Activated CD4-positive, alpha-beta T cell treated with anti-CD3 and anti-CD28 coated beads, Interleukin-2, amount 10 ng/mL, durations not matched to agents 24 days and 14 days (primary cell): ENCODE results near the gene LAMC2. TPM values are rescaled to one million over a fixed set of nuclear protein-coding genes. Genes with fewer than 3 reads are reported as not detected.
A peak's percentile ranks its signal among the peaks of the same experiment; 100 is the strongest.

Experiments used
- DNase-seq: peaks from one replicate; pipeline ENCODE4 v3.0.0; 2022
- H3K27ac Mint-ChIP-seq: one replicate; pipeline ENCODE4 v1.8.0; 2022; ENCODE audit warnings: mild to moderate bottlenecking, mixed read lengths
- H3K27me3 Mint-ChIP-seq: one replicate; pipeline ENCODE4 v1.8.0; 2022; ENCODE audit warnings: mixed read lengths
- H3K36me3 Mint-ChIP-seq: one replicate; pipeline ENCODE4 v1.8.0; 2022; ENCODE audit warnings: low read depth, mild to moderate bottlenecking, mixed read lengths
- H3K4me1 Mint-ChIP-seq: one replicate; pipeline ENCODE4 v1.8.0; 2021; ENCODE audit warnings: mixed read lengths
- H3K4me3 Mint-ChIP-seq: one replicate; pipeline ENCODE4 v1.8.0; 2022; ENCODE audit warnings: mild to moderate bottlenecking, moderate library complexity, mixed read lengths
- H3K9me3 Mint-ChIP-seq: one replicate; pipeline ENCODE4 v1.8.0; 2021; ENCODE audit warnings: mixed read lengths
- intact Hi-C: fragments of 100-400 bp; cut with micrococcal nuclease; formaldehyde crosslinking; loops from one replicate; pipeline ENCODE4 v1.15.1; 2023
- total RNA-seq: library from RNA; stranded (reverse); gene quantifications from 2 replicates; pipeline ENCODE4 v1.2.3, GENCODE V29; 2022

Gene LAMC2
- total RNA-seq, 1 donor from 2014 or later, result 0.07 TPM

GRCh38 chr1:183209533-183210158 lies 23.6 kb downstream of the LAMC2 start:
- Mint-ChIP-seq H3K27ac (no peak overlapping the region), H3K4me3 (no peak overlapping the region), H3K36me3 (no peaks in the 10 kb centered on the region), H3K4me1 (no peaks in the 10 kb centered on the region), H3K9me3 (no peaks in the 10 kb centered on the region), H3K27me3 (peaks cover 20% of the 10 kb centered on the region)
- intact Hi-C loops, result no loop called here
- no peak for DNase-seq

GRCh38 chr1:183210681-183211080 lies 24.6 kb downstream of the LAMC2 start:
- Mint-ChIP-seq H3K27me3 (peaks cover 16% of the 10 kb centered on the region), H3K4me1 (no peaks in the 10 kb centered on the region), H3K4me3 (no peak overlapping the region), H3K36me3 (no peaks in the 10 kb centered on the region), H3K27ac (no peak overlapping the region), H3K9me3 (no peaks in the 10 kb centered on the region)
- no peak for DNase-seq
- intact Hi-C loops, result no loop called here

GRCh38 chr1:183212870-183213269 lies 26.8 kb downstream of the LAMC2 start:
- intact Hi-C loops, result no loop called here
- Mint-ChIP-seq H3K27ac (no peak overlapping the region), H3K27me3 (peaks cover 17% of the 10 kb centered on the region), H3K36me3 (no peaks in the 10 kb centered on the region), H3K4me3 (no peak overlapping the region), H3K9me3 (no peaks in the 10 kb centered on the region), H3K4me1 (no peaks in the 10 kb centered on the region)
- no peak for DNase-seq

DNA sequence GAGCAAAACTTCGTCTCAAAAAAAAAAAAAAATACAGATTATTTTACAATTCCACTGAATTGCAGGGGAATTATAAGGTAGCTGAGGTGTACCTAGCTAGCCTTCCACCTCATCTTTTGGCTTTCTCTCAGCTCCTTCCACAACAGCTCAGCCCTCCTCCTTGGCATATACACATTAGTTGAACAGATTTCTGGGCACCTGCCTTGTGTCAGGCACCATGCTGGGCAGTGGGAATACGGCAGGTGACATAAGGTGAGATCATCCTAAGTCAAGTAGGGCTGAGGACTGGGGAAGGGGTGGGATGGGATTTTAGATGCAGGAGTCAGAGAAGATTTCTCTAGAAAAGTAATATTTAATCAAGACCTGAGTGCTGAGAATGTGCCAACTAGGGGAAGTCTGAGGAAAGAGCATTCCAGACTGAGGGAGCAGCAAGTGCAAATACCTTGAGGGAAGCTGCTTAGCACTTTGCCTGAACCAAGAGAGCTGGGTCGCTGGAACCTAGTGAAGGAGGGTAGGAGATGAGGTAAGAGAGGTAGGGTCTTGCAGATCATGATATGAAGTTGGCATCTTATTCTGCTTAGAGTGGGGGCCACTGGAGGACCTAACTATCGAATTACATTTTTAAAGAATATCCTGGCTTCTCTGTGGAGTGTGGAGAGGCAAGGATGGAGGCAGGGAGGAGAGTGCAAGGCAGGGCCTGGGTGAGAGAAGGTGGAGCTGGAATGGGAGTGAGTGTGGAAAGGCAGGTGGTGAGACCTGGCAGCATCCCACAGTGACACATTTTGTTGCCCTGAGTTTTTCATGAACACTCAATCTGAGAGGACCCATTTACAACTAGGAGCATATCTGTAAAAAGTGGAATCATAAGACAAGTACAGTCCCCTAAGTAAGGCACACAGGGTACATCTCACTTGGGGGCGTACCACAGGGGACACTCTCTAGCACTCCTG lies 28.2 kb downstream of the LAMC2 start:
- DNase-seq, result no peak
- Mint-ChIP-seq H3K27me3 (peaks cover 17% of the 10 kb centered on the region), H3K27ac (no peak overlapping the region), H3K4me3 (no peak overlapping the region), H3K9me3 (no peaks in the 10 kb centered on the region), H3K4me1 (peaks cover 5% of the 10 kb centered on the region), H3K36me3 (no peaks in the 10 kb centered on the region)
- intact Hi-C loops, result no loop called here

GRCh38 chr1:183215076-183215720 lies 29.1 kb downstream of the LAMC2 start:
- peaks cover 17% of the 10 kb centered on the region for H3K27me3 Mint-ChIP-seq
- H3K27ac Mint-ChIP-seq, result no peak overlapping the region
- intact Hi-C loops, result no loop called here
- no peaks in the 10 kb centered on the region for H3K9me3 Mint-ChIP-seq
- no peak overlapping the region for H3K4me3 Mint-ChIP-seq
- H3K4me1 Mint-ChIP-seq, result peaks cover 10% of the 10 kb centered on the region
- no peak for DNase-seq
- no peaks in the 10 kb centered on the region for H3K36me3 Mint-ChIP-seq

GRCh38 chr1:183215936-183216335 lies 29.9 kb downstream of the LAMC2 start:
- DNase-seq, result no peak
- peaks cover 10% of the 10 kb centered on the region for H3K4me1 Mint-ChIP-seq

GRCh38 chr1:183218027-183218618 lies 32.1 kb downstream of the LAMC2 start:
- no peak overlapping the region for H3K27ac Mint-ChIP-seq
- no peak for DNase-seq
- intact Hi-C loops, result no loop called here
- H3K36me3 Mint-ChIP-seq, result no peaks in the 10 kb centered on the region
- no peaks in the 10 kb centered on the region for H3K9me3 Mint-ChIP-seq
- H3K4me1 Mint-ChIP-seq, result peaks cover 10% of the 10 kb centered on the region
- peaks cover 7% of the 10 kb centered on the region for H3K27me3 Mint-ChIP-seq
- H3K4me3 Mint-ChIP-seq, result no peak overlapping the region

More at GRCh38 chr1:183215936-183216335, 29.9 kb downstream of the LAMC2 start:
- no peaks in the 10 kb centered on the region for H3K36me3 Mint-ChIP-seq
- peaks cover 17% of the 10 kb centered on the region for H3K27me3 Mint-ChIP-seq
- H3K9me3 Mint-ChIP-seq, result no peaks in the 10 kb centered on the region
- no peak overlapping the region for H3K27ac Mint-ChIP-seq
- intact Hi-C loops, result no loop called here
- H3K4me3 Mint-ChIP-seq, result no peak overlapping the region

- no peak overlapping the region for H3K4me3 Mint-ChIP-seq
- peaks cover 10% of the 10 kb centered on the region for H3K4me1 Mint-ChIP-seq
- no peaks in the 10 kb centered on the region for H3K36me3 Mint-ChIP-seq
- peak; percentile 77 for DNase-seq
- no peak overlapping the region for H3K27ac Mint-ChIP-seq
- no peaks in the 10 kb centered on the region for H3K9me3 Mint-ChIP-seq
- H3K27me3 Mint-ChIP-seq, result peaks cover 6% of the 10 kb centered on the region
- intact Hi-C loops, result no loop called here
These were observed 33.0 kb downstream of the LAMC2 start for GRCh38 chr1:183218971-183219615.

DNA sequence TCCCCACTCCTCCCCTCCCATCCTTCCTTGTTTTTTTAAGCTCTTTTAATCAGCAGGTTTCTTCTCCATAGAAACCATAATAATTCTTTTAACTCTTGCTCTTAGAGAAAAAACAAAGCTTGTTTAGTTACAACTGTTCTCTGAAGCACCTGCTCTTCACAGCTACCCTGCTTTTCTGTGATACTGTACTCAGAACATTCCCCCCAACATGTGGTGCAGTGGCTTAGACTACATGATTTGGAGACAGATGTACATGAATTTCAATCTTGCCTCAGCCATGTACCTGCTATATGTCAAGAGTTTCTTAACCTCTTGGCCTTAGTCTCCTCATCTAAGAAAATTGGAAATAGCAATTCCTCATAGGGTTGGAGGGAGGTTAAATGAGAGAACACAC lies 33.5 kb downstream of the LAMC2 start:
- peaks cover 10% of the 10 kb centered on the region for H3K4me1 Mint-ChIP-seq
- no peak overlapping the region for H3K27ac Mint-ChIP-seq
- no peaks in the 10 kb centered on the region for H3K36me3 Mint-ChIP-seq
- DNase-seq, result no peak
- intact Hi-C loops, result loop anchor here (10.0 kb wide), 1 partner anchor 255 kb away; no protein-coding TSS in a partner anchor
- peaks cover 3% of the 10 kb centered on the region for H3K27me3 Mint-ChIP-seq
- H3K4me3 Mint-ChIP-seq, result no peak overlapping the region
- no peaks in the 10 kb centered on the region for H3K9me3 Mint-ChIP-seq

DNA sequence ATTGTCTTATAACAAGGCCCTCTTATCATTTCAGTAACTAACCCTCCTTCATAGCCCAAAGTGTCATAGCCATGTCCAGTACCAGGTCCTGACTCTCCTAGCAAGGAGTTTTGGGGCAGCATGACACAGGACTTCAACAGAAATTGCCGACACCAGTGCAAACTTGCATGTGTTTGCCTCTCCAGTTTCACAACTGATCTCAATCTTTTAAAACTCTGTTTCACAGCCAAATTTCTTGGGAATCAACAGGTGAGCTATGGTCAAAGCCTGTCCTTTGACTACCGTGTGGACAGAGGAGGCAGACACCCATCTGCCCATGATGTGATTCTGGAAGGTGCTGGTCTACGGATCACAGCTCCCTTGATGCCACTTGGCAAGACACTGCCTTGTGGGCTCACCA lies 36.8 kb downstream of the LAMC2 start:
- no peak for DNase-seq

GRCh38 chr1:183223467-183223866 lies 37.4 kb downstream of the LAMC2 start:
- no peaks in the 10 kb centered on the region for H3K9me3 Mint-ChIP-seq

More for the DNA sequence above, 36.8 kb downstream of the LAMC2 start:
- H3K27ac Mint-ChIP-seq, result no peak overlapping the region
- no peaks in the 10 kb centered on the region for H3K36me3 Mint-ChIP-seq
- H3K4me3 Mint-ChIP-seq, result no peak overlapping the region
- peaks cover 15% of the 10 kb centered on the region for H3K4me1 Mint-ChIP-seq
- intact Hi-C loops, result loop anchor here (10.0 kb wide), 1 partner anchor 258 kb away; no protein-coding TSS in a partner anchor
- no peaks in the 10 kb centered on the region for H3K27me3 Mint-ChIP-seq
- H3K9me3 Mint-ChIP-seq, result no peaks in the 10 kb centered on the region

DNA sequence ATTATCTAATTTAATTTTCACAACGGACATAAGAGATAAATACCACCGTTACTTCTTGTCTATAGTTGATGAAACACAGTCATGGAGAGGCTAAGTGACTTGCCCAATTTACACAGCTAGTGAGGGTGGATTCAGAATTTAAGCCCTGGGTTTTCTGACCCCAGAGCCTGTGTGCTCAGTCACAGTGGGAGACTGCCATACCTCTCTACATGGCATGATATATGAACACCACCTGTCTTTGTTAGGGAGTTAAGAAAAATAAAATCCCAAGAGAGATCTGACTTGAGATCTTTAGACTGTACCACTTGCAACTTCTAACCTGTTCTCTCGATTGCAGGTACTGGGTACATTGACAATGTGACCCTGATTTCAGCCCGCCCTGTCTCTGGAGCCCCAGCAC lies 40.3 kb downstream of the LAMC2 start:
- intact Hi-C loops, result loop anchor here (10.0 kb wide), 1 partner anchor 262 kb away; no protein-coding TSS in a partner anchor
- Mint-ChIP-seq H3K9me3 (no peaks in the 10 kb centered on the region), H3K4me3 (no peak overlapping the region), H3K36me3 (no peaks in the 10 kb centered on the region), H3K4me1 (peaks cover 6% of the 10 kb centered on the region), H3K27ac (no peak overlapping the region), H3K27me3 (no peaks in the 10 kb centered on the region)
- DNase-seq, result no peak

More at GRCh38 chr1:183223467-183223866, 37.4 kb downstream of the LAMC2 start:
- Mint-ChIP-seq H3K4me1 (peaks cover 15% of the 10 kb centered on the region), H3K4me3 (no peak overlapping the region), H3K36me3 (no peaks in the 10 kb centered on the region), H3K27me3 (no peaks in the 10 kb centered on the region), H3K27ac (no peak overlapping the region)
- no peak for DNase-seq
- intact Hi-C loops, result loop anchor here (10.0 kb wide), 1 partner anchor 259 kb away; no protein-coding TSS in a partner anchor

GRCh38 chr1:183226963-183227362 lies 40.9 kb downstream of the LAMC2 start:
- H3K9me3 Mint-ChIP-seq, result no peaks in the 10 kb centered on the region
- no peaks in the 10 kb centered on the region for H3K27me3 Mint-ChIP-seq
- H3K4me3 Mint-ChIP-seq, result no peak overlapping the region
- H3K4me1 Mint-ChIP-seq, result peaks cover 6% of the 10 kb centered on the region
- no peak overlapping the region for H3K27ac Mint-ChIP-seq
- H3K36me3 Mint-ChIP-seq, result no peaks in the 10 kb centered on the region
- intact Hi-C loops, result loop anchor here (10.0 kb wide), 1 partner anchor 262 kb away; no protein-coding TSS in a partner anchor
- DNase-seq, result no peak
